ENCODE measurements around the gene HDHD5. TPM values are rescaled to one million over a fixed set of nuclear protein-coding genes. Genes with fewer than 3 reads are reported as not detected.

HDHD5 gene
- 37.6 and 38.5 TPM in 2 replicates for total RNA-seq

DNA sequence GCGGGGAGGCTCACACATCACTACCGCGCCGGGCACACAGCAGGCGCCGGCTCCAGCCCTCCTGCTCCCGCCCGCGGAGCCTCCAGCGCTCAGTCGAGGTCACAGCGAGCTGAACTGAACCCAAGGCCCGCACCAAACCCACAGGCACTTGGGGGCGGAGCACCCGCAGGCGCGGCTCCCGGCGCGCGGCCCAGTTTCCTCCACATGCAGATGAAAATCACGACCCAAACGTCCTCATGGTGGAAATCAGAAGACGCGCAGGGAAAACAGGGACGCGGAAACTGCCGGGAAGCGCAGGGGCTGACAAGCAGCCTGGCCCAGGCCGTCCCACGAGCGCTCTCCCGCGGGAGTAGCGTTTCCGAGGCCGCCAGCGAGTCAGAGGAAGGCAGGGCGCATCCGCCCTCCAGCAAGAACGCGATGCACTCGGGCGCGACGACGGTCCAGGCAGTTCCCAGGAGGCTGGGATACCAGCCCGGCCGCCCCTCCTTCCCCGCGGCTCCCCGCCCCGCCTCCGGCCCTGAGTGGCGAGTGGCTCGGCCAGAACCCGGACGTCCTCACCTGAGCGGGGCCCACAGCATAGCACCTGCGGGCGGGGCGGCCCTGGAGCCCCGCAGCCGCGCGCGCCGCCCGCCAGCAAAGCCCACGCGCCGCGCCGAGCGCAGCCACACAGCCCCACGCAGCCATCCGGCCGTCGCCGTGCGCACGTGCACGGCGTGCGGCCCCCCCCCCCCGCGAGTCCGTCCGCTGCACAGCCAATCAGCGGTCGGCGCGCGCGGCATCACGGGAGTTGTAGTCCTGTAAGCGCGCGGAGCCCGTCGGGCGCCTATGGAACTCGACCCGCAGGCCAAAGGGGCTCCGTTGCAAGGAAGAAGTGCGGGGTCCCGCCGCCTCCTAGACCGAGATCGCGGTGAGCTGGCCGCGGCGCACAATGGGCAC is at the start of gene HDHD5:
TSS of gene HDHD5 (minus strand) at position 710 of the 936 bp plus-strand sequence. CDS start at position 684, 26 bp downstream.
- intact Hi-C loops (cut with micrococcal nuclease) = loop anchor here (1.0 to 5.0 kb wide), 4 partner anchors 12 to 468 kb away; partner anchors contain the start of genes ATP6V1E1 and IL17RA

DNA sequence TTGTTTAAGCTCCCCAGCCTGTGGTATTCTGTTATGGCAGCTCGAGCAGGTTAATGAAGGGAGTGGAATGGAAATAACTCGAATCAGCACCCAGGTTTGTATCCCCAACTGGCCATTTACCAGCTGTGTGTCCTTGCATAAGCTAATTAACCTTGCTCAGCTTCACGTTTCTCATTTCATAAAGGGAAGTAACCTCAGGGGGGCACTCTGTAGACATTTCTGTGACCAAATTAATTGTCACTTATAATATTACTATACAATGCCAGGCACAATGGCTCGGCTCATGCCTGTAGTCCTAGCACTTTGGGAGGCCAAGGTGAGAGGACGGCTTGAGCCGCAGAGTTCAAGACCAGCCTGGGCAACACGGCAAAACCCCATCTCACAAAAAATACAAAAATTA is 46.4 kb upstream of the HDHD5 start:
- intact Hi-C loops (cut with micrococcal nuclease) = no loop called here

DNA sequence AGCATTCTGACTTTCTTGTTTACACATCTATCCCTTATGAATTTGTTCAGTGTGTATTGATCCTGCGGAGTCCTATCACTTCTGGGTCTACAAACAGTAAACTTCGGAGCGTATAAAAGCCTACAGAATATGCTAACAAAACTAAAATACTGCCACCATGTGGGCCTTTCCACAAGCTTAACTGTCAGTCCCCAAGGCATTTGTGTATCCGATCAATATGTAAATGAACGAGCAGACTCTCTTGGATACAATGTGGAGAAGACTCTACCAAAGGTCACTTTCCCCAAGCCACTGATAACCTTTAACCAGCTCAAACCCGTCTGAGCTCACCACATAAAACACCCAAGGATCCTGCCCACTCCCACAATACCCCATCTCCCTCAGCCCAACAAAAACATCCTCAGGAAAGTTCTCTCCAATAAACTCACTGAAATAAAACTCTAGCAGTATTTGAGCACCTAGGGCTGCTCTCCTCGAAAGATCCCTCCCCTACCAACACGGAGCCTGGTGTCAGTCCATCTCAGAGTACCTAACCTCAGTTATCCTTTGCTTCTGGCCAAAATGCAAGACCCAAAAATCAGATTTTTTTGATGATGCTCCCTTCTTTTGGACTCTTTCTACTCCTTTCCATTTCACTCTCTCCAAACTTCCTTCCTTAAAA is 42.3 kb upstream of the HDHD5 start:
- intact Hi-C loops (cut with micrococcal nuclease) = no loop called here

DNA sequence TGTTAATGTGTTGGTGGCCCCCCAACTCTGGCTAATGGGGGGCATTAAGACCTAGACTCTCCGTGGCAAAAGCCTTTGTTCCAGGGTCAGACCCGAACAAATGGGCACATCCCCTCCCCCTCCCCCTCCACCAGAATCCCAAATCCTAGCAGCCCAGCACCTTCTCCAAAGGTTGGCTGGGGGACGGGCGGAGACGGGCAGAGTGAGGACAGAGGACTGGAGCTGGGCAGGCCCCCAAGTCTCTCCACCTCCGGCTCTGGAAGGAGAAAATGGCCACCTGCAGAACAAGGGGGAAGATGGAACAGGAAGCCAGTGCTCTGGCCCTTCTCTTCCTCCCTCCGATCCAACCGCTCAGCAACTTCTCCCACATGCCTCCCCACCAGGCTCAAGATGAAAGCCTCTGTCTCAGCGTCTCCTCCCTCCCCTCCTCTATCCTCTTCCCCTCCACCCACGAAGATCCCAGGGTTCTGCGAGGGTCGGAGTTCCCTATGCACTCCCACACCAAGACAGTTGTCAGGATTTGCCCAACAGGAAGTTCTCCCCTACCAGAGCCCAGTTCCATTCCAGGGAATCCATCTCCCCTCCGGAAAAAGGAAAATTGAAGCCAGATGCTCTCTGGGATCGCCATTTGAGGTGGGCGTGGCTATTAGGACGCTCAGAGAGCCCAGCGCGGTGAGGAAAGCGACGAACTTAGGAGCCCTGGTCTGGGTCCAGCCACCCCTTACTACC is 40.1 kb upstream of the HDHD5 start:
- intact Hi-C loops (cut with micrococcal nuclease) = no loop called here

DNA sequence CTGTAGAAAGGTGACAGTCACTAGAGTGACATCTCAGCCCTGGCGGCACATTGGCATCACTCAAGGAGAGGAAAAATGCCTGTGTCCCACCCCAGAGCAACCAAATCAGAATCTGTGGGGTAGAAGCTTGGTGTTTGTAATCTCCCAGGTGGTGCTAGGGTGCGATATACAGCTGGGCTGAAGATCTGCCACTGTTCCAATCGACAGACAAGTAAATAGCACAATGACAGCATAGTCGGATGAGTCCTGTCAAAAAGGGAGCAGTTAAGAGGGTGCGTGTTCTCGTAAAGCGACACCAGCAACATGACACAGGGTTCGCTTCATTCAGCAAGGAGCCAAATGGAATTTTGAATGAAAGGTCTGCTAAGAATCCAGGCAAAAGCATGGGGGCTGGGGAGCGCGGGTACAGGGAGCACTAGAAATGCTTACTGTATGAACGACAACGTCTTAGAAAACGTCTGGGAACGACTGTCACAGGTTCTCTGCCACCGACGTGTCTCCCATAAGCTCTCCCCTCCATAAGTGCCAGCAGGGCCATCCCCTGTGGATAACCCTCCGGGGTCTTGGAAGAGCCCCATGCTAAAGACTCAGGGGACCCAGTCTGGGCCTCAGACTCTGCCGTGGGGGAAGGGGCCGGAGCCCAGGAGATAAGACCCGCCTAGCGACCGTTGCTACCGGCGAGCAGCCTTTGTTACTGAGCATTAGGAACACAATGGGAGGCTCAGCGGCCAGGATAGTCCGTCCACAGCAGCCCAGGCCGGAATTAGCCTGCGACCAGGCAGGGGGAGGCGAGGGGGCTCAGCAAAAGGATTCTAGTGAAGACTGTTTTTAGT is 39.3 kb upstream of the HDHD5 start:
- intact Hi-C loops (cut with micrococcal nuclease) = no loop called here

DNA sequence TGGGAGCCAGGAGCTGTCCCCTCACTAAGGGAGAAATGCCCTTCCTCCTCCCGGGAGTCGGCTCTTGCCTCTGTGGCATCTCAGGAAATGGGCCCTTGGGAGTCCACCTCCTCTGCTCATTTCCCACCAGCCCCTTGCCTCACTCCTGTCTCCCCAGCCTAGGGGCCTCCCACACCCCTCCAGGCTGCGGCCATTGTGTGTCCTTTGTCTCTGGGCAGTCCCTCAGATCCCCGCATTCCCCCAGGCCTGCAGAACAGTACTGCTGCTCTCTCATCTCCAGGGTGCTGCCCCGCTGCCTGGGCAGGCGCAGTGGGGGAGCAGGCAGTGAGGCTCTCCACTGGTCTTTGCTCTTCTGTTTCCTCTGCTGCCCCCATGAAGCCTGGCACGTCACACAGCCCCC is 35.1 kb upstream of the HDHD5 start:
- intact Hi-C loops (cut with micrococcal nuclease) = no loop called here

DNA sequence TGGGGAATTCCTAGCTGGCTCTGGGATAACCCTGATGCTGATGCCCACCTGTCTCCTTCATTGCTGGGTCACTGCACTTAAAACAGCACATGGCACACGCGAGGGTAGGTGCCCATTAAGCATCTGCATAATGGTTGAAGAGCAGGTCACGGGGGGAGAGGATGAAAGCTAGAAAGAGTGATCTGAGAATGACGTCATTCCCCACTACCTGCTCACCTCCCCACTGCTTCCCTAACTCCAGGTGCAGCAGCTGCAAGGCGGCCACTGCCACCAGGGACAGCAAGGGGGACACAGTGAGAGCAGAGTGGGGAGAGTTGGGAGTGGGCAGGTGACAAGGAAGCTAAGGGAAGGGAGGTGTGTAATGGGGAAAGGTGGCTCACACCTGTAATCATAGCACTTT is 33.1 kb upstream of the HDHD5 start:
- intact Hi-C loops (cut with micrococcal nuclease) = no loop called here

DNA sequence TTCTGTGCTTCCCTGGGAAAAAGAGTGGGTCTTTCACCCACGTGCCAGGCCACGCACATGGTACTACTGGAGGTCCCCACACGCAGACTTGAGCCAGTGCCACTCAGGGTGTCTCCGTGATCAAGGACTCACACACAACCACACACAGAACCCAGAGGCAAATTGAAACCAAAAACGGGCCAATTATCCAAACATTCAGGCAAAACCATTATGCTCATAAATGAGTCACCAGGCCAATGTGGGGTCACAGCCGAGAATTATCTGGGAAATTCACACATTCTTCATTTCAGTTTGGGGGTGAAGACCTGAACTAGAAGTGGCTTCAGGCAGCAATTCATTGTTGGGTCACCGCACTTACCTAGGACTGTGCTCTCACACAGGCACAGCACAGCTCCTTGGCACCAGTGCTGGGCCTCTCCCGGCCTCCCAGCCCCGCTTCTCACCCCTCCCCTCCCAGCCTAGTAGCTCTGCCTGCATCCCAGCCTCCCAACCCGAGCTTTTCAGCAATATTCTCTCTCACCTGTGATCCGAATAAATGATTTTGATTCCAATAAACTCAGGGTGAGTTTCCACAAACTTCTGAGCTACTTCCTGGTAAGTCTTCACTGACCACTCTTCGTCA is 32.2 kb upstream of the HDHD5 start:
- intact Hi-C loops (cut with micrococcal nuclease) = no loop called here

DNA sequence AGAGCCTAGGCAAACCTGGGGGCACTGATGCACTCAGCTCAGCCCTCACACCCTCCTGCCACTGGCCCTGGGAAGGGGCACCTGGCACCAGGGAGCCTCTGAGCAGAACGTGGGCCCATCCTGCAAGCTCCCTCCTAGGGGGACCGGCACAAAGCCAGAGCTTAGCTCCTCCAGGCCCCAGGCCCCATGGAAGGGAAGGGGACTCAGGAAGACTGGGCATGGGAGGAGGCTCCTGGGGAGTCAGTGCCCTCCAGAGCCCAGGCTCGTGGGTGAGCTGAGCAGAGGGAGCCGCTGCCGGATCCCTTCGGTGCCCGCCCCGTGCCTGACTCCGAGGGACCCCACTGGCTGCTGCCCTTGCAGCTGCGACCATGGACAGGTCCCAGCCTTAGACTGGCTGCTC is 31.6 kb upstream of the HDHD5 start:
- intact Hi-C loops (cut with micrococcal nuclease) = no loop called here

DNA sequence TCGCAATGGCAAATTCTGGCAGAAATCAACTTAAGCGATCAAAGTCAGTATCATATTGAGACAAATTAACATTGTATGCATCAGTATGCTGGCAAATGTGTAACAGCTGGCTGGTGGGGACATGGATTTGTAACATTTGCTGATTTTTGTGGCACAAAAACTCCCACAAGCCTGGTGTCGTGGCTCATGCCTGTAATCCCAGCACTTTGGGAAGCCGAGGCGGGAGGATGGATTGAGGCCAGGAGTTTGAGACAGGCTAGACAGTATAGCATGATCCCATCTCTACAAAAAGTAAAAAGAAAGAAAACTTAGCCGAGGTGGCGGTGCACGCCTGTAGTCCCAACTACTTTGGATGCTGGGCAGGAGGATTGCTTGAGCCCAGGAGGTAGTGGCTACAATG is 17.6 kb upstream of the HDHD5 start:
- intact Hi-C loops (cut with micrococcal nuclease) = no loop called here

DNA sequence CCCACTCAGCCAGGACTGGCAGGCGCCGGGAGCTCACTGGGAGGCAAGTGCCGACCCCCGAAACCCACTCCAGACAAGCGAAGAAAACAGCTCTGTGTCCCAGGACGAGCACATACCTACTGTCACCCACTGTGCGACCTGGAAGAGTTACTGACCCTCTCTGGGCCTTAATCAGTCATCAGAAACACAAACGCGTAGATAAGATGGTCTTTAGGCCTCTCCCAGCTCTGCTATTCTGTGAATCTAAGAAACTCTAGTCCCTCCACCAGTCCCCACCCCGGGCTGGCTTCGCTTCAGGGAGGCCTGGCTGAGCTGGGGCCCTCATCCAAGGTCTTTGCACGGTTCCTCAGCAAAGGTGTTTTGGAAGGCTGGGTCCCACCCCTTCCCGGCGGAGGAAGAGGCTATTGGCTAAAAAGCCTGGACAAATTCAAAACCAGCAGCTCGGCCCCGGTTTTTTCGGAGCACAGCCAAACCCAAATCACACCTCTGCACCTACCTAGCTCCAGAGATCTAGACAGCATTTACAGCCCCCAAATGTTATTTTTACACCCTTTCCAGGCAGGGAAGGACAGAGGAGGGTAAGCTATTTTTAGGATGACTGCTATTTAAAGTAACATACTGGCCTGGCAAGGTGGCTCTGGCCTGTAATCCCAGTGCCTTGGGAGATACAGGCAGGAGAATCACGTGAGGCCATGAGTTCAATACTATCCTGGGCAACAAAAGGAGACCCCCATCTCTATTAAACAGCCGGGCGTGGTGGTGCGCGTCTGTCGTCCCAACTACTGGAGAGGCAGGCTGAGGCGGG is 13.2 kb upstream of the HDHD5 start:
- intact Hi-C loops (cut with micrococcal nuclease) = loop anchor here (5.0 kb wide), 1 partner anchor 465 kb away; the partner anchor contains the start of gene BCL2L13

DNA sequence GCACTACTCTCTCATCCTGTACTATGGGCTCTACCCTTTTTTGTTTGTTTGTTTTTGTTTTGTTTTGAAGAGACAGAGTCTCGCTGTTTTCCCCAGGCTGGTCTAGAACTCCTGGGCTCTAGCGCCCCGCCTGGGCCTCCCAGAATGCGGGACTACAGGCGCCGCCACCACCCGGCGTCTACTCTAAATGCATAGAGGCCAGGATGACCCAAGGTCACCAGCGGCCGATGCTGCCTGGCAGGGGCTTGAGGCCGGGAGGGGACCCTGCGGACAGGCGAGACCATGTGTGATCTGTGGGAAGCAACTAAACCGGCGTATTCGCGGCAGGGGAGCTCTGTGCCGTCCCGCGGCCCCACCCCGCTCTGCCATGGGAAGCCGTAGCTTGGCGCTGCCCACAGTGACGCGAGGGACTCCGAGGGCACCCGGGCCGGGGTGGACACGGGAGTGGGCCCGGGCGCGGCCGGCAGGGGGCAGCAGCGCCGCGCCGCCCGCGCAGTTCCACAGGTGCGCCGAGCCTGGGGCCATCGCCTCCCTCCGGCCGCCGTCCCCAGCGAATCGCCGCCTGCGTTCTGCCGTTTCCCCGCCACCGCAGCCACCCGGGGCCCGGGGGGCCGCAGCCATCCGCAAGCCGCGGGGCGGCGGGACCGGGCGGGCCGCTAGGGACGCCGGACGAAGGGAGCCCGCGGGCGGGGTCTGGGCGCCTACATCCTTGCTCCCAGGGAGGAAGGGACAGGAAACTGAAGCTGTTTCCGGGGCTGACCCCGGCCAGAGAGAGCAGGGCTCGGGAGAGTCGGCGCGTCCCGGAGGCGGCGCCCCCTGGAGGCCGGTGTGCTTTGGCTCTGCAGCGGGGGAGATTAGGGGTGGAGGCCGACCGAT is 12.3 kb upstream of the HDHD5 start:
- intact Hi-C loops (cut with micrococcal nuclease) = loop anchor here (1.0 to 5.0 kb wide), 5 partner anchors 12 to 466 kb away; partner anchors contain the start of genes BCL2L13, HDHD5 and IL17RA

DNA sequence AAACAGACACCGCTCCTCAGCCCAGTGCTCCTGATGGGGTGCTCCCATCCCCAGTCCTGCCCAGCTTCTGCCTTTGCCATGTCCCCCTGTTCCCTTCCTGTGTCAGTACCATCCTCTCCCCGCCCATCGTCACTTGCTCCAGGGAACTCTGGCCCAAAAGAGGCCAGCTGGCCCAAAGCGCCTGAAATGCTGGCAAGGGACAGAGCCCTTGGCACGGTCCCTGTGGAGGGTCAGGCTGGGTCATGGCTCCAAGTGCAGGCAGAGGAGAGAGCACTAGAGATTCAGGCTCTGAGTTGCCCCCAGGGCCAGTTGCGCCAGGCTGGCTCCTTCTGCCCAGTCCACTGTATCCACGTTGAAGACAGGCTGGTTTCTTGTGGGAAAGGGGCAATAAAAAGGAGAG is 8.4 kb upstream of the HDHD5 start:
- intact Hi-C loops (cut with micrococcal nuclease) = no loop called here

DNA sequence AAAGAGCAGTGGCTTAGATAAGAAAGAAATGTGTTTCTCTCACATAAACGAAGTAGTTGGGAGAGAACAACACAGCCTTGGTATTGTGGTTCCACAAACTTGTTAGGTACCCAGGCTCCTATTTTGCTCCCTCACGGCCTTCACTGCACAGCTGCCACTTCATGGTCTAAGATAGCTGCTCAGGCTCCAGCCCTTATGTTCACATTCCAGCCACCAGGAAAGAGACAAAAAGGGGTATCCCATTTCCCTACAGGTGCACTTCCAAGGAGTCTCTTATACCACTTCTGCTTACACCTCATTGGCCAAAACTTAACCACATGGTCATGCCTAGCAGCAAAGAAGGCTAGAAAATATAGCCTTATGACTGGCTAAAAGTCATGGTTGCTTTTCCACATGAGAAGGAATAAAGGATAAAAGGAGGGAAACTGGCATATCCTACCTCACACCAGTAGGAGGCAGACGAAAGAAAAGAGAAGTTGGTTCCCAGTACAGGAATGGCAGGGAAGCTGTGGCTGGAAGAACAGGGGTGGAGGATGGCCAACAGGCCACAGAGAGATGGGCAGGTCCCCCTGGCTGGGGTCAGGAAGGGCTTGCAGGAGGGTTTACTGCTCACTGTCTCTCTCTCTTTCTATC is 5.4 kb upstream of the HDHD5 start:
- intact Hi-C loops (cut with micrococcal nuclease) = no loop called here

DNA sequence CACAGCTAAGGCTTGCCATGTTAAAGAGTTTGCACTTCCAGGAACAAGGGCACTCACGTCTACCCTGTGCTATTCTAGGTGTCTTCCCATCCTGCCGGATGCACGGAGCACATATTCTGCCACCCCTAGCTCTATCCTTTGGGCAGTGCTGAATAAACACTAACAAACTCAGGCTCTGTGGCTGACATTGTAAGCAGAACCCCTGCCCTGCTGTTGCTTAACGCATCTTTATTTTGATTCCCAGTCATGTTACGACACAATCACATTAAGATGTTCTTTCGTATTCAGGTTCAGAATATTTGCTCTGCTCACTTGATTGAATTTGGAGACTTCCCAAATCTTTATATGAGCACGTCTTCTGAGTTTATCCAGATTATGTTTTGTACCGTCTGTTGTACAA is 3.7 kb upstream of the HDHD5 start:
- intact Hi-C loops (cut with micrococcal nuclease) = no loop called here

DNA sequence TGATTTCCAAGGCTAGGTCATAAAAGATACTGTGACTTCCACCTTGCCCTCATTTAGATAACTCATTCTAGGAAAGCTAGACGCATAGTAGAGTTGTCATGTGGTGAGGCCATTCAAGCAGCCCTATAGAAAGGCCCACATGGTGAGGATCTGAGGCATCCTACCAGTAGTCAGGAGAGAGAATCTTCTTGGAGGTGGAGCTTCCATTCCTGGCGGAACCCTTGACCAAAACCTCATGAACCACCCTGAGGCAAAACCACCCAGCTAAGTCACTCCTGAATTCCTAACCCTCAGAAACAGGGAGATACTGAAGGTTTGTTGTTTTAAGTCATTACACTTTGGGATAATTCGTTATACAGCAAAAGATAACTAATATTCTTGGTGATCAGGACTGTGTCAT is 2.9 kb upstream of the HDHD5 start:
- intact Hi-C loops (cut with micrococcal nuclease) = no loop called here

DNA sequence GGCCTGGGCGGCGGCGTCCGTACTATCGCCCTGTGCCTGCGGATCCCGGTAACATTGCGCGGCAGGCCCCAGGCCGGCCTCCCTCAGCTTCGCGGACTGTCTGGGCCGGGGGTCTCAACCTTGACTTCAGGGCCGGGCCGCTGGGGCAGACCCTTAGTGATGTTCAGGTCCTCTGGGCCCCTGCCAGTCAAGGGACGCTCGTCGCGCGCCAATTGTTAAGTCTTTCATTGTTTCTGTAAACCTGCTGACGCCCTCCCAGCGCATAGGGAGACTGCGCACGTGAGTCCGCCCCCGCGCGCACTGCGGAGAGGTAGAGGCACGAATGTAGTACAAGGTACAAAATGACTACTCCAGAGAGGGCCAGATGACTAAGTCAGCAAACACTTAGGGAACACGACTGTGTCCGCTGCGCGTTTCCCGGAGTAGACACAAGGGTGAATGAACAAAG is 451 bp upstream of the HDHD5 start:
- intact Hi-C loops (cut with micrococcal nuclease) = loop anchor here (1.0 to 5.0 kb wide), 4 partner anchors 12 to 468 kb away; partner anchors contain the start of genes ATP6V1E1 and IL17RA

DNA sequence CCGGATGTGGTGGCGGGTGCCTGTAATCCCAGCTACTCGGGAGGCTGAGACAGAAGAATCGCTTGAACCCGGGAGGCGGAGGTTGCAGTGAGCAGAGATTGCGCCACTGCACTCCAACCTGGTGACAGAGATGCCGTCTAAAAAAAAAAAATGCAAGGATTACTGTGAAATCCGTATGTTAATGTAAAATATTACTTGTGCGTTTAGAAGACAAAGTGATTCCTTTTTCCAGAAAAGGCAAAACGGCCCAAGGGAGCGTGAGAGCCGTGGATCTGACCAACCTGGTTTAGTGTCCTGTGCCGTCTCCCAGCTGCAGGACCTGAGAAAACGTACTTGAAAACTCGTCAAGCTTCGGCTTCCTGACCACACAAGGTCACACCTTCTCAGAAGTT is 905 bp downstream of the HDHD5 start:
- intact Hi-C loops (cut with micrococcal nuclease) = loop anchor here (2.0 to 5.0 kb wide), 2 partner anchors 39 to 469 kb away; partner anchors contain the start of gene ATP6V1E1

Measured in T-helper 2 cell treated with Interferon-gamma antibody and Interleukin-4, amounts not matched to agents 100 ng/mL and 5 ng/mL, for 36 hours (primary cell).